LNCAP (cell line): Measurements from ENCODE around the gene EPHA3.

Experiments
- CTCF ChIP-seq: fragments of 450-650 bp; IDR thresholded peaks from 2 replicates; pipeline ENCODE4 v1.5.1; 2017; ENCODE audit warnings: mild to moderate bottlenecking

EPHA3 gene

GRCh38 chr3:89113344-89113743 is 5.9 kb downstream of the EPHA3 start:
- TF ChIP-seq CTCF, result no peak

- peak; percentile 49; the same call in 1 of the 2 replicates for TF ChIP-seq CTCF
Observed at GRCh38 chr3:89113893-89114840, 6.7 kb downstream of the EPHA3 start.

- no peak for TF ChIP-seq CTCF
Observed at GRCh38 chr3:89114841-89115223, 7.4 kb downstream of the EPHA3 start.

- no peak for TF ChIP-seq CTCF
Observed at GRCh38 chr3:89116476-89116875, 9.1 kb downstream of the EPHA3 start.

- TF ChIP-seq CTCF, result no peak
Observed at GRCh38 chr3:89138048-89138447, 30.6 kb downstream of the EPHA3 start.

- no peak for TF ChIP-seq CTCF
Observed at GRCh38 chr3:89139870-89140269, 32.4 kb downstream of the EPHA3 start.

GRCh38 chr3:89144080-89144479 is 36.7 kb downstream of the EPHA3 start:
- no peak for TF ChIP-seq CTCF
